ENCODE measurements around the gene CSRNP3.

- TF ChIP-seq TAF1 (IDR thresholded peaks at IDR 0.05; ENCODE audit: borderline replicate concordance, insufficient read depth, low read length) (no peak), REST (IDR thresholded peaks at IDR 0.05; ENCODE audit: insufficient read depth in 1 of 2, low read depth in 2 of 2, low read length in 2 of 2) (no peak), POLR2AphosphoS5 (IDR thresholded peaks at IDR 0.05; ENCODE audit: low read depth, low read length) (no peak)
Observed at GRCh38 chr2:165582863-165583506, 113.5 kb downstream of the CSRNP3 start.
